Measurements from ENCODE around the gene DNHD1. TPM values are rescaled to one million over a fixed set of nuclear protein-coding genes. Genes with fewer than 3 reads are reported as not detected.

Gene DNHD1
- total and polyA plus RNA-seq, 9 of the 15 experiments (the other 6 are each of a cell fraction or from before 2014, with no cell fraction given) = 0.82 to 9.7 (median 3.8) TPM

DNA sequence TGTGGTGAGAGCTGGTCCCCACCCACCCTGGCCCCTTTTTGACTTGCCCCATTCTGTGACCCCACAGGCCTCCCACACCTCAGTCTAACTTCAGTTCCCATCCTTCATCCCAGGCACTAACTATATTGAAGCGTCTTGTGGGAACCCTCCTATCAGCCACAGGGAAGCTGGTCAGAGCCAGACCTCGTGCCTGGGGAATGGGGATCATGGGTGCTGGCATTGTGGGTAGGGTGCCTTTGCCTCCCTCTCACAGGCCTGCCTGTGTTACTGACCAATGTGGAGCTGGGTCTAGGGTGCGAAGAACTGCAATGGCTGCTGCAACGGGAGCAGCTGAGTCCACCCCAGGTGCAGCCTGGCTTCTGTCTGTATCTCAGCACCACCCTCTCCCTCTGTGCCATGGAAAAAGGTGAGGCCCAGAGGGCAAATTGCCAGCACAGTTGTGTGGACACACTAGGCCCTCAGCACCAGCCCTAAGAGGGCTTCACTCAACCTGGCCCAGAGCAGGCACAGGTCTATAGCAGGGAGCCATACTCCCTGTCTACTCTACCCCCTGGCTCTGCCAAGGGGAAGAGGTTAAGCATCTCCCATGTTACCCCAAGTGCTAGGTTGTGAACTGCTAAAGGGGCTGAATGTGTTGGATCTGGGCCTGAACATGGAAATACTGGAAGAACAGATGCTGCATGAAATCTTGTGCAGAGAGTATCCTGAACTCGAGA lies 69.1 kb downstream of the DNHD1 start:
- Histone ChIP-seq H3K36me3 (ENCODE audit: control insufficient read depth, insufficient read depth, low read length) (no peaks in the 10 kb centered on the region), H3K9me1 (ENCODE audit: control insufficient read depth, insufficient read depth, low read length) (peaks cover 14% of the 10 kb centered on the region), H3K27ac (ENCODE audit: extremely low read depth, low read depth, low read length) (no peak overlapping the region; the same call in 2 of the 3 replicates), H3K9me3 (replicated peaks; ENCODE audit: control insufficient read depth, insufficient read depth, low read depth, low read length) (no peaks in the 10 kb centered on the region), H4K20me1 (replicated peaks; ENCODE audit: control insufficient read depth, insufficient read depth, low read length) (no peaks in the 10 kb centered on the region), H3K4me3 (no peak overlapping the region), H3K4me2 (ENCODE audit: insufficient read depth, low read length) (no peak overlapping the region), H3K79me2 (ENCODE audit: control insufficient read depth, insufficient read depth, low read length) (no peaks in the 10 kb centered on the region), H3K27me3 (ENCODE audit: control insufficient read depth in 2 of 2, insufficient read depth in 2 of 2, low read length in 2 of 2) (no peaks in the 10 kb centered on the region), H3K4me1 (replicated peaks in 1 of 2; ENCODE audit: control insufficient read depth in 2 of 2, insufficient read depth in 2 of 2, low read length in 2 of 2) (peaks cover 51 to 57% of the 10 kb centered on the region in 2 experiments), H3K9ac (ENCODE audit: insufficient read depth in 1 of 2, low read depth in 2 of 2, low read length in 2 of 2) (peak overlapping the region in 1 of 2 experiments; percentile 3; a peak in 1 of 4 replicates), H2AFZ (ENCODE audit: low read depth, low read length) (no peak overlapping the region)
- no TSS peak for BruUV-seq (replicated peaks)
- TF ChIP-seq NCOA6 (IDR thresholded peaks at IDR 0.05) (no peak), ZNF12 (CRISPR knock-in tag; IDR thresholded peaks at IDR 0.05) (no peak), ZNF282 (CRISPR knock-in tag; IDR thresholded peaks at IDR 0.05) (no peak), COPS2 (conservative IDR thresholded peaks at IDR 0.05) (no peak), HOMEZ (CRISPR knock-in tag; IDR thresholded peaks at IDR 0.05) (no peak), ZNF318 (IDR thresholded peaks at IDR 0.05; ENCODE audit: borderline replicate concordance in 1 of 2, low read depth in 1 of 2) (no peak), CXXC5 (CRISPR knock-in tag; IDR thresholded peaks at IDR 0.05) (no peak), NR3C1 (CRISPR knock-in tag; IDR thresholded peaks at IDR 0.05) (no peak), ZNF431 (CRISPR knock-in tag; IDR thresholded peaks at IDR 0.05) (no peak), SIN3B (IDR thresholded peaks at IDR 0.05; ENCODE audit: low read depth) (no peak)
- TF ChIP-seq, protein P1, sequence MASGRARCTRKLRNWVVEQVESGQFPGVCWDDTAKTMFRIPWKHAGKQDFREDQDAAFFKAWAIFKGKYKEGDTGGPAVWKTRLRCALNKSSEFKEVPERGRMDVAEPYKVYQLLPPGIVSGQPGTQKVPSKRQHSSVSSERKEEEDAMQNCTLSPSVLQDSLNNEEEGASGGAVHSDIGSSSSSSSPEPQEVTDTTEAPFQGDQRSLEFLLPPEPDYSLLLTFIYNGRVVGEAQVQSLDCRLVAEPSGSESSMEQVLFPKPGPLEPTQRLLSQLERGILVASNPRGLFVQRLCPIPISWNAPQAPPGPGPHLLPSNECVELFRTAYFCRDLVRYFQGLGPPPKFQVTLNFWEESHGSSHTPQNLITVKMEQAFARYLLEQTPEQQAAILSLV (tag; IDR thresholded peaks at IDR 0.05) = no peak
- ChIA-PET POLR2A (interaction anchor here (0.5 to 2.6 kb wide), 5 partner anchors 11 to 72 kb away, joined by 3 to 19 read pairs (median 3); partner anchors contain the start of gene TAF10), CTCF (ENCODE audit: low intra/inter-chr PET ratio) (no interaction called here)
- no peak for DNase-seq (ENCODE audit: extremely low read depth in 1 of 4, low spot score in 3 of 4)
- intact Hi-C loops (cut with micrococcal nuclease) (no loop called here), in situ Hi-C loops (cut with MboI) (no loop called here)
- WGBS (ENCODE audit: insufficient coverage, low coverage, missing lambda C conversion rate) = 77% methylated on average over 5 of the region's 5 CpGs
- FAIRE-seq = no peak
- no peak for ATAC-seq
